ENCODE measurements around the gene CHRNA10.

DNA sequence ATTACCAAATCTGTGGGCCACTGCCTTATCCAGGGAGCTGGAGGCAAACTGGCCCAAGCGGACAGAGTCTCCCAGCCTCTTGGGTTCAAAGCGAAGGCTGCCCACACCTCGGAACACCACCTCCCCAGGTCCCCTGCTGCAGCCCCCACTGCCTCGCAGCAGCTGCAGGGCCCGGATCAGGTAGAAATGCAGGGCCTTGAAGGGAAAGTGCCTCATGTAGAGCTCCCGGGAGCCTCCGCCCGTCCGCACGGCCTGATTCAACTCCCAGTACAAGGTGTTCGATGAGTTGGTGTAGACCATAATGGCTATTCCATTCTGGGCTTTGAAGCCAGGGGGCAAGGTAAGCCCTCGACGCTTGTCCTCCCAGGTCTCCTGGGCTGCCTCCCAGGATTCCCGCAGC is 31.3 kb downstream of the CHRNA10 start:
- TF ChIP-seq, protein P1, sequence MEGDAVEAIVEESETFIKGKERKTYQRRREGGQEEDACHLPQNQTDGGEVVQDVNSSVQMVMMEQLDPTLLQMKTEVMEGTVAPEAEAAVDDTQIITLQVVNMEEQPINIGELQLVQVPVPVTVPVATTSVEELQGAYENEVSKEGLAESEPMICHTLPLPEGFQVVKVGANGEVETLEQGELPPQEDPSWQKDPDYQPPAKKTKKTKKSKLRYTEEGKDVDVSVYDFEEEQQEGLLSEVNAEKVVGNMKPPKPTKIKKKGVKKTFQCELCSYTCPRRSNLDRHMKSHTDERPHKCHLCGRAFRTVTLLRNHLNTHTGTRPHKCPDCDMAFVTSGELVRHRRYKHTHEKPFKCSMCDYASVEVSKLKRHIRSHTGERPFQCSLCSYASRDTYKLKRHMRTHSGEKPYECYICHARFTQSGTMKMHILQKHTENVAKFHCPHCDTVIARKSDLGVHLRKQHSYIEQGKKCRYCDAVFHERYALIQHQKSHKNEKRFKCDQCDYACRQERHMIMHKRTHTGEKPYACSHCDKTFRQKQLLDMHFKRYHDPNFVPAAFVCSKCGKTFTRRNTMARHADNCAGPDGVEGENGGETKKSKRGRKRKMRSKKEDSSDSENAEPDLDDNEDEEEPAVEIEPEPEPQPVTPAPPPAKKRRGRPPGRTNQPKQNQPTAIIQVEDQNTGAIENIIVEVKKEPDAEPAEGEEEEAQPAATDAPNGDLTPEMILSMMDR (conservative IDR thresholded peaks at IDR 0.05; ENCODE audit: low read depth, low read length), result no peak
- no peak for TF ChIP-seq EZH2 (IDR thresholded peaks at IDR 0.05; ENCODE audit: borderline replicate concordance, low read depth, low read length, poor library complexity, severe bottlenecking)
